Lower leg skin (tissue), 3 donors: ENCODE data around the gene MARVELD1.

ENCODE experiments used
- POLR2A ChIP-seq, 2 donors: fragments of 450-650 bp; IDR thresholded peaks; one replicate each; pipeline ENCODE4 v1.6.1; 2016 to 2017; ENCODE audit warnings: antibody characterized with exemption in 2 of 2, mild to moderate bottlenecking in 1 of 2, moderate library complexity in 1 of 2
- TF ChIP-seq, protein P1 (sequence below), 3 donors: fragments of 450-650 bp; IDR thresholded peaks; one replicate each; pipeline ENCODE4 v1.5.1; 2016; ENCODE audit warnings: antibody characterized with exemption in 3 of 3, mild to moderate bottlenecking in 3 of 3, moderate library complexity in 2 of 3

DNA sequence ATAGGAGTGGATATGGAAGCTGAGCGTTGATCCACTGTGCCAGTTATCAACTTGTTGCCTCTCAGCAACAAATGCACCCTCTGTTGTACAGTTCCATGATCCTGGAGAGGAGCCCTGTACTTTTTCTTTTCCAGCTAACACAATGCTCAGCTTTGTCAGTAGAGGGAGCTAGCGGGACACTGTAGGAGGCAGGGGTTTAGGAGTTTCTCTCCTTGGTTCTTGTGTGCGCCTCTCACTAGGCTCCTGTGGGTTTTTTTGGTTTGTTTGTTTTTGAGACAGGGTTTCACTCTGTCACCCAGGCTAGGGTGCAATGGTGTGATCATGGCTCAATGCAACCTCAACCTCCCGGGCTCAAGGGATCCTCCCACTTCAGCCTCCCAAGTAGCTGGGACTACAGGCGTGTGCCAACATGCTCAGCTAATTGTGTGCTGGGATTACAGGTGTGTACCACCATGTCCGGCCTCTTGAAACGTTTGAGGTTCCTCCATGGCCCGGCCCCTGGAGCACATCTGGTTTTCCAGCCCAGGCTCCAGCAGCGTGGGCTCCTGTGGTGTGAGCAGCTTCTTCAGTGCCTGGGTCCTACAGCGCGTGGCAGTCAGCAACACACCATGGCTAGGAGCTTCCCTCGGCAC is 12.0 kb upstream of the MARVELD1 start:
- no peak for TF ChIP-seq POLR2A (IDR thresholded peaks at IDR 0.05)
- TF ChIP-seq, protein P1, sequence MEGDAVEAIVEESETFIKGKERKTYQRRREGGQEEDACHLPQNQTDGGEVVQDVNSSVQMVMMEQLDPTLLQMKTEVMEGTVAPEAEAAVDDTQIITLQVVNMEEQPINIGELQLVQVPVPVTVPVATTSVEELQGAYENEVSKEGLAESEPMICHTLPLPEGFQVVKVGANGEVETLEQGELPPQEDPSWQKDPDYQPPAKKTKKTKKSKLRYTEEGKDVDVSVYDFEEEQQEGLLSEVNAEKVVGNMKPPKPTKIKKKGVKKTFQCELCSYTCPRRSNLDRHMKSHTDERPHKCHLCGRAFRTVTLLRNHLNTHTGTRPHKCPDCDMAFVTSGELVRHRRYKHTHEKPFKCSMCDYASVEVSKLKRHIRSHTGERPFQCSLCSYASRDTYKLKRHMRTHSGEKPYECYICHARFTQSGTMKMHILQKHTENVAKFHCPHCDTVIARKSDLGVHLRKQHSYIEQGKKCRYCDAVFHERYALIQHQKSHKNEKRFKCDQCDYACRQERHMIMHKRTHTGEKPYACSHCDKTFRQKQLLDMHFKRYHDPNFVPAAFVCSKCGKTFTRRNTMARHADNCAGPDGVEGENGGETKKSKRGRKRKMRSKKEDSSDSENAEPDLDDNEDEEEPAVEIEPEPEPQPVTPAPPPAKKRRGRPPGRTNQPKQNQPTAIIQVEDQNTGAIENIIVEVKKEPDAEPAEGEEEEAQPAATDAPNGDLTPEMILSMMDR (IDR thresholded peaks at IDR 0.05): peak in 1 of 3 donors; percentile 35
